HG03097 (cell line): ENCODE data around the gene SRC.

Experiments
- ATAC-seq: cut with Tn5 transposase; IDR thresholded peaks from one replicate; pipeline ENCODE4 v1.9.1; 2021; ENCODE audit not compliant: unreplicated experiment, low FRiP score

SRC gene

GRCh38 chr20:37379967-37380828, 34.3 kb downstream of the SRC start:
- no peak for ATAC-seq

- no peak for ATAC-seq
These were observed 35.1 kb downstream of the SRC start for GRCh38 chr20:37380864-37381579.

- ATAC-seq = no peak
These were observed 35.9 kb downstream of the SRC start for GRCh38 chr20:37381621-37382471.

- ATAC-seq = no peak
These were observed 36.7 kb downstream of the SRC start for GRCh38 chr20:37382482-37383120.

GRCh38 chr20:37383229-37383989, 37.5 kb downstream of the SRC start:
- ATAC-seq = no peak

- ATAC-seq = no peak
These were observed 38.8 kb downstream of the SRC start for GRCh38 chr20:37384683-37385174.

- no peak for ATAC-seq
These were observed 39.2 kb downstream of the SRC start for GRCh38 chr20:37385176-37385575.

- no peak for ATAC-seq
These were observed 39.9 kb downstream of the SRC start for GRCh38 chr20:37385659-37386504.

- no peak for ATAC-seq
These were observed 40.7 kb downstream of the SRC start for GRCh38 chr20:37386505-37387251.

GRCh38 chr20:37387519-37388269, 41.8 kb downstream of the SRC start:
- ATAC-seq = no peak

- no peak for ATAC-seq
These were observed 42.9 kb downstream of the SRC start for GRCh38 chr20:37388831-37389230.

GRCh38 chr20:37389241-37389747, 43.4 kb downstream of the SRC start:
- ATAC-seq = no peak

GRCh38 chr20:37389844-37390275, 43.9 kb downstream of the SRC start:
- ATAC-seq = no peak

- no peak for ATAC-seq
These were observed 44.6 kb downstream of the SRC start for GRCh38 chr20:37390503-37390890.

- no peak for ATAC-seq
These were observed 45.1 kb downstream of the SRC start for GRCh38 chr20:37390891-37391525.

- ATAC-seq = no peak
These were observed 46.7 kb downstream of the SRC start for GRCh38 chr20:37392441-37393195.
